KBM-7 (cell line): ENCODE results near the gene HOXB8.

Experiments
- DNase-seq: peaks from one replicate; pipeline ENCODE4 v3.0.0-alpha.2; 2015
- in situ Hi-C: fragments of 300-500 bp; cut with MboI; formaldehyde crosslinking; loops from 2 replicates; pipeline ENCODE4 v1.14.3; 2020; ENCODE audit warnings: low sequenced_read_pairs, low pct_unique_long_range_greater_than_20kb, mixed read lengths

Gene HOXB8

DNA sequence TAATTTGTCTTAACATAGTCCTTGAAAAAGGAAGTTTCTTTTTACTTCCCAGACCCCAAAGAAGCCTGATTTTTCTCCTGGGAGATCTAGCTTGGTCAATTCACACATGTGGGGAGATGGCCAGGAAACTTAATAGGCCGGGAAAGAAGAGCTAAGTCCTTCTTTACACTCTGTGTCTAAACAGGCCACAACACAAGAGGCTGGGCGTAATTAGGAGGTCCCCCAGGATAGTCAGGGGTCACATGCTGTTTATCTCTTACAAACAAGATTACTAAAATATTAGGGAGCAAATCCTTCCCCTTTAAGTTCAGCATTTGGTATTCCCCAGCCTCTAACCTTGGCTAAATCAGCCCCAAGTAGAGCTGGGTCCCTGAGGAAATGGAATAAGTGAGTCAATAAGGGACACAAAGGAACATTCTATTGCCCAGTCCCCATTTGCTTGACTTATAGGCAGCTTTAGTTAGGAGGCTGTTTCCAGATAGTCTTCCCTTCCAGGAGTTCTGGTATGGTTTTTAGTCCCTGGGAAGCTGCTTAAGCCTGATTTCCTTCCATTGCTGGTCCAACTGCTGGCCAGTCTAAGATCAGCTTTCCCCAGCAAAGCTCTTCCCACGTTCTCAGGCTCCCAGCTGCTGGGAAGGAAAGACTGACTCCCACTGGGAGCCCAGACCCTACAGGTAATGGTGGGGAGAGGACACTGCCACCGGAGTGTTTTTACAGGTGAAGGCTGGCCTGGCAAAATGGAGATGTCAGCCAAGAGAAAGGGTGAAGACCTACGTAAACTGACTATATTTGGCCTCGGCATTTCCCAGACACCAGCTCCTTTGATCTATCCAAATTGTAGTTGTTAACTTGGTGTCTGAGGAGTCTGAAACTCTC is 25.1 kb upstream of the HOXB8 start:
- no peak for DNase-seq
- in situ Hi-C loops = no loop called here

DNA sequence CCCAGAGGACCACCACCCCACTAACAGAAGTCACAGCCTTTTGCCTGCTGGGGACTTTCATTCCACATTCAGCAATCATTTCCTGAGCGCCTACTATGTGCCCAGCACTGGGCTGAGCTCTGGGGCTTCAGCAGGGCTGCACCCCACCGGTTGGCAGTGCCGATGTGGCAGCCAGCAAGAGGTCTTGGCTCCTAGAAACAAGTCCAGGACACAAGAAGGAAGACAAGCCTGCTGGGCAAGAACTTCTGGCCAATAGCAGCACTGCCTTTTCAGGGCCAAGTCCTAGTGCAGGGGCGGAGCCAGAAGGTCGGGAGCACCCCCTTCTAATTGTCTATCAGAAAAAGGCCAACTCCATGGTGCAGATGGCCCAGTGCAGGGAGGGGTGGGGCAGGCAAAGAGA is 24.0 kb upstream of the HOXB8 start:
- DNase-seq = no peak
- in situ Hi-C loops = no loop called here

DNA sequence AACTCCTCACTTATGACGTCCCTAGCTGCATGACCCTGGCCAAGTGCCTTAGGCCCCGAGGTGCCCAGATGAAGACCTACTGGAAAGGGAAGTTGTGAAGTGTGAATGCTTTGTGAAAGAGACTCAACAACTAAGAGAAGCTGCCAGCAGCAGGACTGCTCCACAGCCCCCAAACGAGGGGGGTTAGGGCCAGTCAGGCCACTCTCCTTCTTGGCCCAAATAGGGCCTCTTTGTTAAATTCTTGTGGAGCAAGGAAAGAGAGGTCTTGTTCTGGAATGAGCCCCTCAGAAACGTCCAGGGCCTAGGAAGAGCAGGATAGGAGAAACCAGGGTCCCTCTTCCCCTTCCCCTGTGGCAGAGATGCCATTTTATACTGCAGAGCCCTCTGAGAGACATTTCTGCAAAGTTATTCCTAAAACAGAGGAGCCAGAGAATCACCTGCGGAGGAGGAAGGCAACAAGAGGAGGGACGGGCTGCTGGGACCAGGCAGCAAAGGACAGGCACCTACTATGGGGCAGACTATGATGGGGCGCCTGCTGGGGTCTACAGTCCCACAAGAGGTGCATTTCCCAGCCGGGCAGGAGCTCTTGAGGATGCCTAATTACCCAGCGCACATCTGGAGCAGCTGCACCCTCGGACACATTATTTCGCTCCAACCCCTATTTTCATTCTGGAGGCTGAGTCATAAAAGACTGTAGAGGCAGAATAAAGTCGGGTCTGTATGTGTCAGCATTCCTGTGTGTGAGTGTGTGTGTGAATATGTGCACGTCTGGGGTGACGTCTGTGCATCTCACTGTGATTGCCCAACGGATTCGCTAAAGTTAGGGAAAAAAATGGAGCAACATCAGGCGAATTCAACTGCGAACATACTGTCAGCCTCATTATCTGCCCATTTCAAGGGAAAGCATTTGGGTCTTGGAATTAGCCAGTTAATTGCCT is 22.5 kb upstream of the HOXB8 start:
- DNase-seq = no peak
- in situ Hi-C loops = no loop called here

DNA sequence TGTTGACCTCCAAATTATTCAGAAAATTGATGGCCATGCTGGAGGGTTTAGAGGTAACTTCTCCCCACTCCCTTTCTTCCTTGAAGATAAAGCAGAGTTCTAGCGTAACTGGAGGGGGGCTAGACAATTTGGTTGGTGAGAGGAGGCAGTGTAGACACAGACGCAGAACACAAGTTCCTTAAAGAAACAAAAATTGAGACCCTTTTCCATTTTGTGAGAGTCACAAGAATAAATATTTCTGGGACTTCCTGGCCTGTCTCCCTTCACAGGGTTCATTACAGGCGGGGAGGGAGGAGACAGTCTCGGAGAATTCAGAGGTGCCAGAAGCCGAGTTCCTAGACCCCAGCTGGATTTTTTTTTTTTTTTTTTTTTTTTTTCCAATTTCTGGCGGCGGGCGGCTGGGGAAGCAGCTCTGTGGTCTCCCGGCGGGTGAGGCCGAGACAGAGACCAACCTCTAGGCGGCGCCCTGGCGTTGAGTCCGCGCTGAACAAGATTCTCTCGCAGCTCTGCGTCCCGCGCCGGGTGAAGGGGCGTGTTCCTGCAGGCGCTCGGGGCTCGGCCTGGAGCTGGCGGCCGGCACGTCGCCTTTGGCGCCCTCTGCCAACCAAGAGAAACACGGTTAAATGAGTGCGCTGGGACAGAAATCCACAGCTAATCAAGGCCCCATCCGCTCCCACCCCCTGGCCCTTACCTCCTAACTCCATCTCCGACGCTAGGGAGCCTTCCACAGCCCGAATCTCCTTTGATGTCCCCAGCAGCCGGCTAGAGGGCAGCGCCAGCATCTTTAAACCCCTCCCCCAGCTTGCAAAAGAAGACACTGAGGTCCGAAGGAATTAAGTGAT is 21.3 kb upstream of the HOXB8 start:
- in situ Hi-C loops = no loop called here

DNA sequence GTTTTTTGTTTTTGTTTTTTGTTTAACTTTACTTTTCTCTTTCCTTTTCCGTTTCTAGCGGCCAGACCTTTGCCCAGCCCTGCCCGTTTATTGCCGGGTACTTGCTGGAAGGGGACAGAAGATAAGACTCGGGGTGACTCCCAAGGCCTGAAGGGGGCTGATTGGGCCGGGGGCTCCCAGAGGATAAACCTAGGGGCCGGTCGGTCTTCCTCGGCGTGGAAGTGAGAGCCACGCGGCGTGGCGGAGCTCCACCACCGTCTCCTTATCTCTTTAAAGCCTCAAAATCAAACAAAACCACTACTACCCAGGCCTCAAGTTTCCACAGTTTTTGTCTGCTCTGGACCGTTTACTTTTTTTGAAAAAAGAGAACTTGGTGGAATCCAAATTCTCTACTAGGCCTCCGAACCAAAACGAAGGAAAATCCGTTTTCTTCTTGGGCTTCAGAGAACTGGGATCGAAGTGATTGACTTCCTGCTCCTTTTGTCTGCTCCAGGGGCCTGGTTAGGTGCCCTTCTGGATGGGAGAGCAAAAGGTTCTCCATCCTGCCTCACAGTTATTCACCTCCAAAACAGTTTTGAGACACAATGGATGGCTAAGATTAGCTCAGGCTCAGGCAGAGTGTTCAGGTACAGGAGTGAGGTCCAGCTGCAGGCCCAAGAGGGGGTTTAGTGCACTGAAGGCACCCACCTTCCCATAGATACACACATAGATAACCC is 19.6 kb upstream of the HOXB8 start:
- no peak for DNase-seq
- in situ Hi-C loops = no loop called here

More for the DNA sequence above, 21.3 kb upstream of the HOXB8 start:
- peak; percentile 90 for DNase-seq

DNA sequence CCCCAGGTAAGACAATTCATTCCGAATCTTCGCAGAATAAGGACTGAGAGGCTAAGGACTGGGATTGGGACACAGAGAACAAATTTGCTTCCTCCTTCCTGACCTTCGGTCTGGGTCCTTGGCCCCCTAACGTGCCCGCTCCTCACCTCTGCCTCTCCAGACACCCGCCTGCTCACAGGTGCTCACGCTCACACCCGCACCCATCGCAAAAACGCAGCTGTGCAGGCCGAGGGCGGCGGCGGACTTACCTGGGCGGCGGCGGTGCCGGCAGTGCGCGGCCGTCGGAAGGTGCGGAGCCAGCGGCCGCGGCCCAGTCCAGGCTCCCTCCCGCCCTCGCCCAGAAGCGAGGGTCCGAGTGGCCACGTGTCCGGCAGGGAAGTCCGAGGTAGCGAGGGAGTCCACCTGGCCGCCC is 18.2 kb upstream of the HOXB8 start:
- in situ Hi-C loops = no loop called here
- no peak for DNase-seq

DNA sequence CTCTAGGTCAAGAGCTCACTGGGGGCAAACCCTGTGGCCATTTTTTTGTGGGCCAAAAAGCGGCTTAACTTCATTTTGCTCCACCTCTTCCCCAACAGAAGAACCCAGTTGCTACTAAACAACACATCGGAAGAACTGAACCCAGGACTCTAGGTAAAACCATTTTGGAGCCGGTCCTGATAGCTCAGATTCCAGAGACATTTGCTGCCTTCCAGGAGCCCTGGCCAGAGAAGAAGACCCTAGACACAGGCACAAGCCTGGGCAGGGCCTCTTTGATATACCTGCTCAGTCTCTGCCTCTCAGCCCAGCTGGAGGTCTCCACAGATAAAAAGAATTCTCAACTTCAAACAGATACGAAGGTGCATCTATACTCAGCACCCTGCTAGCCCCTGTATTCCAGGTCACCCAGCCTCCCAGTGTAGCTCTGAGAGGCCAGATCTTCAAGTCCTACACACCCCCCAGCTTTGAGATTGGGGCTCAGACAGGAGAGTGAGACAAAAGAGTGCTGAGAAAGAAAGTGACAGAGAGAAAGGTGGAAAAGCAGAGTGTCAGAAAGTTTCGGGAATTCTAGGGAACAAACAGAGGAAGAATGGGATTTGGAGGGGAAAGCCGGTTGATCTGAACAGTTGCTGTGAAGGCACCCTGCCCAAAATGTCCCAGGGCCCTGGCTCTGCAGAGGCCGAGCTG is 17.6 kb upstream of the HOXB8 start:
- DNase-seq = no peak
- in situ Hi-C loops = no loop called here

DNA sequence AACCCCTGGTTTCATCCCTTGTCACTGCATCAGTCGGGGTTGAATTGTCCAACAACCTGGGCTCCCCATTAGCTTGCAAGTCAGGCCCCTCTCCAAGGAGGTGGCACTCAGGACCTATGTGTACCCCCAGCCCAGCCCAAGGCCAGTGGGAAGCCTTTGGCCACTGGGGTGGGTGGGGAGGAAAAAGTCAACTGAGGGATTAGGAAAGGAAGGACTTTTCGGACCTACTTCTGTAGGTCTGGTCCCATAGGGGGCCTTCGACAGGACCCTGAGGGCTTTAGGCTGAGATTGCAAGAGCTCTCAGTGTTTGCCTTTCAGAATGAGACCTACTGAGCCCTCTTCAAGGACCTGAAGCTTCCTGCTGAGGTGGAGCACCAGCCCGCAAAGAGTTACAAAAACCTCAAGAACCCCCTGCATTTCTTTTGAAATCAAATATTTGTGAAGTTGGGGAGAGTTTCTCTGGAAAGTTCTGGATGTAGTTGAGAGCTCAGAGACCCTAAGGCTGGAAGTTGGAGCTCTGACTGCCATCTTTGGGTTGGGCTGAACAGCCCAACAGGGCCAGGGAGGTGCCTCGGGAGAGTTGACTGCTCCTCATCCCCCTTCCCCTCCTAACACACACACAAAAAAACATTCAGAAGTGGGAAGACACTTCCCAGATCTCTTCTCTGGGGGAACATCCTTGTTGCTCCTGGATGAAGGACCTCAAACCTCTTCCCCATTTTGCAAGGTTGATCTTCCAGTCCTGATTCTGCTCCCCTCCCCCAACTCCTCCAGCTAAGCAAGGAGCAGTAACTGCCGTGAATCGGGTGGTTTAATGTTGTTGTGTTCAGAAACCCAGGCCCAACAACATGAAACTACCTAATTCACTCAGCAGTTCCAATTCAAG is 16.8 kb upstream of the HOXB8 start:
- in situ Hi-C loops = no loop called here
- DNase-seq = no peak

DNA sequence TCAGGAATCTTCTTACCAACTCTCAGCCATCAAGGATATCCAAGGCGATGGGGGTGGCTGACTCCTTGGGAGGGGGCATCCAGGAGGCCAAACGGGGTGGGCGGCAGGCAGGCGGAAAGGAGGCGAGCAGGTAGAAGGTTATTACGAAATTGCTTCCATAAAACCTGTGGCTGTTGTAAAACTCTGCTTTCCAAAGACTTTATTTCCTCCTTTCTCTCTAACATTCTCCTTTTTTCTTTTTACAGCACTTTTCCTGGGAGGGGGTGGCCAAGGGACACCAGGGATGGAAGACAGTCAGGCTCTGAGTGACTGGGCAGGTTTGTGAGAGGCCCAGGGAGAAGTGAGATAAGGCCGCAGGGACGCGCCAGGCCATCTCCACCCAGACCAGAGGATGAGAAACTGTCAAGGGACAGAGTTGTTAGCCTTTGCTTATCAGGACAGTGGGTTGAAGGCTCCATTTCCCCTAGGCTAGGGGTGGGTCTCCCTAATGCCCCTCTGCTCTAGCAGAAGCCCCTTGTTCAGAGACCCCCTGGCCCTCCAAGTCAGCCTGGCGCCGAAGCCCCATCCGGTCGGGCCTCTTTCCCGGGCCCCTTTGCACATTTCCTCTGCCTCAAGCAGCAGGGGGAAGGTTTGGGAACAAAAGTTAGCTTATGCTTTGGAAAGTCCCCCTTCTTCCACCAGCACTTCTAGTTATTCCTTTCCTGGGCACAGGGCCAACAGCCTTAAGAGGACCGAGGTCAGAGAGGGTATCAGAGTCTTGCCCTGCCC is 16.0 kb upstream of the HOXB8 start:
- in situ Hi-C loops = no loop called here
- DNase-seq = no peak

DNA sequence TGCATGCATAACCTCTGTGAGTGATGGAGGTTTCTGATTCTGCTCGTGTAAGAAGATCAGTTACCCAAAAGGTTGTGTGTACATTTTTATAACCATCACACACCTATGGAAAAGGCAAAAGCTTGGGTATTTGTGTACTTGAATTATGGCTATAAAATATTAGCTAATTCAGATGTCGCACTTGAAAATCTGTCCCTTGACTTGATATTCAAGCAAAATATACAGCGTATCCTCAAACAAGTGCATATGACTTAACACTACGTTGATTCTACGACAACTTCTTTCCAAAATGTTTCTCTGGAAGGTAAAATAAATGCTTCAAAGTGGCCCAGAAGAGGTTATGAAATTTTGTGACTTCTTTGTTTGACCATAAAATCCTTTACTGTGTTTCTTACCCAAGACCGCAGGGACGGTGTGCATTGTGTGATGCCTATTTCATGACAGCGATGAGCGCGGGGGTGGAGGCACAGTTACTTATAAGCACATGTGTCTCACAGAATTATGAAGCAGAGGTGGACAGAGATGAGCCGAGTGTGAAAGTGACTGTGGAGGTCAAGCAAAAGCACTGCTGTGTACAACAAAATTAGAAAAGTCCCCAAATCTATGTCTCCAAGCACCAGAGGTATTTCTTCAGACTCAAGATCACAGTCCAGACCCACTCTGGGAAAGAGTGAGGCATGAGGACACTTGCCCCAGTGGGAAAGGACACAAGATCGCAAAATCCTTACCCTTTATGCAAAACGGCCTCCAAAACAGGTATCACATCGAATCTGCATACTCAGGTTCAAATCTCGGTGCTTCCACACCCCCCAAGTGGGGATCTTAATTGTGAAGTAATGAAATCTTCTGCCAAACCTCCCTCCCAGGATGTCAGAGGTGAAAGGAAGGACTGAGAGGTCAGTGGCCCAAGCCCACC is 15.2 kb upstream of the HOXB8 start:
- DNase-seq = no peak
- in situ Hi-C loops = no loop called here

DNA sequence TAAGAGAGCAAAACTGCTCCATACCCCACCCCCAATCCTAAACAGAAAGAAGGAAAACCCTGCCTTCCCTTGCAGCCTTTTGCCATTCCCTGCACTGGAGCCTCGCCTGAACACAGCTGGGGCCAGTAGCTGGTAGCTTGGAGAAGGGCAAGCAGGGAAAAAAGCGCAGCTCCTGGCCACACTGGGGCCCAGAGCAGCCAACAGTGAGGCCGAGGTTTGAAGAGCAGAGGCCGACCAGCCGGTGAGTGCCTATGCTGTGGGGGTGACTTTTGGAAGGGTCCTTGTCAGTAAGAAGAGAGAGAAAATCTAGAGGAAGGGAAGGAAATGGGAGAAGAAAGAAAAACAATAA is 14.3 kb upstream of the HOXB8 start:
- no peak for DNase-seq
- in situ Hi-C loops = no loop called here

DNA sequence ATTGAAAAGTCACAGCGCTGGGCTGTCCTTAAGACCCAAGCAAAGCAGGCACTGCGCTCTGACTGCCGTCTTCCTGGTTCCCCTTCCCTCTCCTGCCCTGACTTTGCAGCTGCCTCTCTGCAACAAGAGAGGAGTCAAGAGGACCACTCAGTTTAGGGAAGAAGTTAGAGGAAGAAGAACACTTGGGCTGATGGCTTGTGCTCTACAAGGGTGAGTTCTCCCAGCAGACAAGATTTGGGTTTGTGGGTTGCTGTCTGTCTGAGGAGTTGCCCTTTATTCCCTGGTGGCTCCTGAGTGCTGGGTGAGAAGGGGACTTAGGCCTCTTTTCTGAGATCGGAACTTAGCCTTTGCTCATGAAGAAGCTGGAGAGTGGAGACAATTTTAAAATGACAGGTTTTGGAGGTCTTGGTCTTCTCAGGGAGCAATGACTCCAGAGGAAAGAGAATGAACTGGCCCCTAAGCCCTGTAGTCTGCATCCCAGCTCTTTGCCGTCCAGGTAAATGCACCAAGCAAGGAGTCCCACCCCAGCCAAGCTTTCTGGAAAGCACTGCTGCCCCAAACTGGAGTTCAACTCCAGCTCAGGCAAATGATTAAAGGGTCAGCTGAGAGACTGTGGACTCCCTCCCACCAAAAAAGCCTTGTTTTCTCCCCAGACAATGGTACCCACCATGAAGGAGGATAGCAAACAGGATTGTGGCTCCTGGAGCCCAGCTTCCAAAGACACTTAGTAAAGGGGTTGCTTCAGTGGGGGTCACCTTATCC is 13.7 kb upstream of the HOXB8 start:
- in situ Hi-C loops = no loop called here
- no peak for DNase-seq

DNA sequence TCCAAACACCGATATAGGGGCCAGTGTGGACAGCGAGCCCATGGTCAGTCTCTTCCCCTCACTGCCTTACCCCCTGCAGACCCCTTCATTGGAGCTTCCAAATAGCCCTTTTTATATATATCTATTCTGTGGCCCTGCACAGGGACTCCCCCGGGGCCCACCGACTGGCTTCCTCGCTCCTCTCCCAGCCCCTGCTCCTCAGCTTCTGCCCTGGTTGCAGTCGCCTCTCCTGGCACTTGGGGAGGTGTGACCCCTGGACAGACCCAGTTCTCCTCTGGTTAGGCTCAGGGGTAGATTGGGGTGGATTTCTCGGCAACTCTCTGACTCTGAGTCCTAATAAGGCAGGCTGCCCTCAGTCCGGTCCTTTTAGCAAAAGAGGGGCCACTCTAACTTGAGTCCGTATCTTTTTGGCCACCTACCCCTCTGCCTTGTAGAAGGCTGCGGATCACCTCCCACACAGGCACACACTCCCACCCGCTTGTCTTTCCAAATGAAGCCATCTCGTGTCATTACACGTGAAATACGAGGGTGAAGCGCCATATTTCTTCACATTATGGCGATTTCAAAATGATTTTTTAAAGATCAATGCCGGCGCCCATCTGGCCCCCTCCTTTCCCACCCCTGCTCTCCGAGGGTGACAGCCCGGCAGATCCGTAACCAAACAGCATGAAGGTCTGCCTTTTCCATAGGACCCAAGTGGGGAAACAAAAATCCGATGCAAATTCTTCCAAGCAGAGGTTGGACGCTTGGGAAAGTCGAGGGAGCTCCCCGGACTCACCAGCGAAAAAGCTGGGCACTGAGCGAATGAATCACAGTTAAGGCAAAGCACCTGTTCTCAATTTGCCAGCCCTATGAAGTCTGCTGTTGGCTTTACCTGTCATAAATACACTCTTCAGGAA is 12.8 kb upstream of the HOXB8 start:
- DNase-seq = no peak
- in situ Hi-C loops = no loop called here

DNA sequence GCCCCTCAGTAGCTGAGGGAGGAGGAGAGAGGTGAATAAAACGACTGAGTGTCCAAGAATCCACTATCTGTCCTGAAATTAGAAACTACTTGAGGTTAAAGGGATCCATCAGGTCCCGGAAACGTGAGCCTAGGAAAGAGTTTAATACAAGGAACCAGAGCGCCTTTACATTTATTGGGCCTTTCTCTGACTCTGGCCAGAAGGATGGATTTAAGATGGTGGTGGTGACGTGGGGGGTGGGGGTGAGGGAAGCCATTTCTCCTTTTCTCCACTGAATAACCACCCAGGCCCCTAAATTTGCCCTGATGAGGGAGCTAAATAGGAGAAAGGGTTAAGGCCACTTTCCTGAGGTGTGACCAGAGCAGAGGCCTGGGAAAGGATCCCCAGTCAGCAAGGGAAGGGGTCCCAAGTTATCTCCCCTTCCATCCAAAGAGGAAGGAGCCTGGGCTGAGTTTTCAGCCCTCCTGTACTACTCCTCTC is 12.1 kb upstream of the HOXB8 start:
- in situ Hi-C loops = no loop called here
- no peak for DNase-seq
